SJCRH30 (cell line): ENCODE results near the gene EBF3. TPM values are rescaled to one million over a fixed set of nuclear protein-coding genes. Genes with fewer than 3 reads are reported as not detected.

Source experiments
- total RNA-seq: library from RNA; depleted of rRNA; stranded (reverse); fragments of >200 nt; shearing (Covaris generic); gene quantifications from 2 replicates; pipeline ENCODE4 v1.2.3, GENCODE V29; 2014; rRNA removed

The EBF3 gene
- total RNA-seq, 1 experiment from 2014 or later: 13.1 TPM

Other genes starting within 250 kb of the EBF3 start
- 0.18 and 0.46 TPM in 2 replicates for gene C10orf143, start 146.6 kb upstream of the EBF3 start, total RNA-seq
- gene GLRX3, start 172.1 kb upstream of the EBF3 start, total RNA-seq: 112 and 128 TPM in 2 replicates